OCI-LY1 (cell line): ENCODE measurements around the gene TNS3.

Experiments used
- H2AFZ ChIP-seq: fragments of 200-600 bp; sonication (generic), shearing (Covaris generic); 2 replicates; pipeline ENCODE4 v1.6.0; 2014; ENCODE audit warnings: antibody characterized with exemption, mild to moderate bottlenecking, low read length
- H3F3A ChIP-seq: fragments of 200-600 bp; sonication (generic), shearing (Covaris generic); 2 replicates; pipeline ENCODE4 v1.6.0; 2014; ENCODE audit warnings: mild to moderate bottlenecking, antibody characterized with exemption, low read length, moderate library complexity; ENCODE audit not compliant: insufficient read depth
- H3K27ac ChIP-seq: fragments of 200-600 bp; sonication (generic); 2 replicates; pipeline ENCODE4 v1.5.1; 2014; ENCODE audit warnings: low read length, mixed run types, mild to moderate bottlenecking, low read depth; ENCODE audit not compliant: poor library complexity, severe bottlenecking
- H3K27me3 ChIP-seq: fragments of 200-600 bp; sonication (generic); 2 replicates; pipeline ENCODE4 v1.6.0; 2014; ENCODE audit warnings: antibody characterized with exemption, mild to moderate bottlenecking, low read length, moderate library complexity; ENCODE audit not compliant: insufficient read depth
- H3K36me3 ChIP-seq: fragments of 200-600 bp; sonication (generic); 2 replicates; pipeline ENCODE4 v1.6.1; 2014; ENCODE audit warnings: mild to moderate bottlenecking, antibody characterized with exemption, low read length, moderate library complexity, mixed read lengths; ENCODE audit not compliant: insufficient read depth
- H3K4me1 ChIP-seq: fragments of 200-600 bp; sonication (generic); 2 replicates; pipeline ENCODE4 v1.5.1; 2014; ENCODE audit warnings: mild to moderate bottlenecking, low read length, moderate library complexity; ENCODE audit not compliant: insufficient read depth, severe bottlenecking
- H3K4me2 ChIP-seq: fragments of 200-600 bp; sonication (generic), shearing (Covaris generic); 2 replicates; pipeline ENCODE4 v1.6.1; 2014; ENCODE audit warnings: low read length
- H3K4me3 ChIP-seq: fragments of 200-600 bp; sonication (generic); 2 replicates; pipeline ENCODE4 v1.5.1; 2014; ENCODE audit warnings: low read length, low read depth, mild to moderate bottlenecking, mixed read lengths; ENCODE audit not compliant: poor library complexity, severe bottlenecking
- H3K79me2 ChIP-seq: fragments of 200-600 bp; shearing (Covaris generic); 2 replicates; pipeline ENCODE4 v1.6.1; 2016; ENCODE audit warnings: mixed run types, low read length, mixed read lengths; ENCODE audit not compliant: insufficient read depth
- H3K9ac ChIP-seq: fragments of 200-600 bp; sonication (generic), shearing (Covaris generic); 2 replicates; pipeline ENCODE4 v1.6.1; 2014; ENCODE audit warnings: mild to moderate bottlenecking, low read length, mixed read lengths
- H3K9me2 ChIP-seq: fragments of 200-600 bp; sonication (generic), shearing (Covaris generic); 2 replicates; pipeline ENCODE4 v1.6.1; 2014; ENCODE audit warnings: low read depth, mild to moderate bottlenecking, low read length, mixed read lengths
- H3K9me3 ChIP-seq: fragments of 200-600 bp; shearing (Covaris generic); 2 replicates; pipeline ENCODE4 v1.6.1; 2014; ENCODE audit warnings: low read length, mixed read lengths
- H4K20me1 ChIP-seq: fragments of 200-600 bp; sonication (generic), shearing (Covaris generic); 2 replicates; pipeline ENCODE4 v1.6.0; 2016; ENCODE audit warnings: mild to moderate bottlenecking, low read length; ENCODE audit not compliant: insufficient read depth
- EZH2 ChIP-seq: fragments of 200-600 bp; sonication (generic), shearing (Covaris generic); IDR thresholded peaks from 2 replicates; pipeline ENCODE4 v1.8.0; 2017; ENCODE audit warnings: borderline replicate concordance, mixed run types, mild to moderate bottlenecking, antibody characterized with exemption, low read length, moderate library complexity, mixed read lengths
- TF ChIP-seq, protein P1 (sequence below): fragments of 200-600 bp; sonication (generic), shearing (Covaris generic); IDR thresholded peaks from 2 replicates; pipeline ENCODE4 v1.5.1; 2017; ENCODE audit warnings: mild to moderate bottlenecking, antibody characterized with exemption, low read length, moderate library complexity, mixed read lengths

The TNS3 gene

DNA sequence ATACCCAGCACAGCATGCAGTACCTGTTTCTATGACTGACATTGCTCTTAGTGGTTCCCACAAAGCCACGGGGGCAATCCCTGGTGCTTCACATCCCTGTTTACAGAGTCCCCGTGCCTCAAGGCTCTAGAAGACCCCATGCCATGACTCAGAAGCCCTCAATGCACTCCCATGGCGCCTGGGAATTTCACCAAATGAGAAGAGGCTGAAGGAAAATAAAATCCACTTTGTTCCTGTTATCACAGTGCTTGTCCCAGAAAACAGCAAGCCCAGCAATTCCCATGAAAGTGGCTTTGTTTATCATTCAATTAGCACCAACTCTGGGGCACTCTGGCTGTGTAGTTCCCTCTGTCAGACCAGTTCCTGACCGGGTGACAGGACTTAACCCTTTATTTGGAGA, 268.3 kb downstream of the TNS3 start:
- Histone ChIP-seq H3K27me3 (no peaks in the 10 kb centered on the region), H3F3A (no peaks in the 10 kb centered on the region), H3K4me1 (no peaks in the 10 kb centered on the region), H3K9me2 (no peaks in the 10 kb centered on the region), H3K36me3 (peaks cover 79% of the 10 kb centered on the region), H3K9me3 (0 out of 2 replicates have a peak, but pooled peaks cover 3% of the 10 kb centered on the region), H3K4me3 (no peak overlapping the region), H2AFZ (no peak overlapping the region), H3K9ac (no peak overlapping the region), H3K27ac (no peak overlapping the region), H4K20me1 (no peaks in the 10 kb centered on the region), H3K4me2 (no peak overlapping the region), H3K79me2 (no peaks in the 10 kb centered on the region)
- TF ChIP-seq, protein P1, sequence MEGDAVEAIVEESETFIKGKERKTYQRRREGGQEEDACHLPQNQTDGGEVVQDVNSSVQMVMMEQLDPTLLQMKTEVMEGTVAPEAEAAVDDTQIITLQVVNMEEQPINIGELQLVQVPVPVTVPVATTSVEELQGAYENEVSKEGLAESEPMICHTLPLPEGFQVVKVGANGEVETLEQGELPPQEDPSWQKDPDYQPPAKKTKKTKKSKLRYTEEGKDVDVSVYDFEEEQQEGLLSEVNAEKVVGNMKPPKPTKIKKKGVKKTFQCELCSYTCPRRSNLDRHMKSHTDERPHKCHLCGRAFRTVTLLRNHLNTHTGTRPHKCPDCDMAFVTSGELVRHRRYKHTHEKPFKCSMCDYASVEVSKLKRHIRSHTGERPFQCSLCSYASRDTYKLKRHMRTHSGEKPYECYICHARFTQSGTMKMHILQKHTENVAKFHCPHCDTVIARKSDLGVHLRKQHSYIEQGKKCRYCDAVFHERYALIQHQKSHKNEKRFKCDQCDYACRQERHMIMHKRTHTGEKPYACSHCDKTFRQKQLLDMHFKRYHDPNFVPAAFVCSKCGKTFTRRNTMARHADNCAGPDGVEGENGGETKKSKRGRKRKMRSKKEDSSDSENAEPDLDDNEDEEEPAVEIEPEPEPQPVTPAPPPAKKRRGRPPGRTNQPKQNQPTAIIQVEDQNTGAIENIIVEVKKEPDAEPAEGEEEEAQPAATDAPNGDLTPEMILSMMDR, result no peak
- no peak for TF ChIP-seq EZH2

DNA sequence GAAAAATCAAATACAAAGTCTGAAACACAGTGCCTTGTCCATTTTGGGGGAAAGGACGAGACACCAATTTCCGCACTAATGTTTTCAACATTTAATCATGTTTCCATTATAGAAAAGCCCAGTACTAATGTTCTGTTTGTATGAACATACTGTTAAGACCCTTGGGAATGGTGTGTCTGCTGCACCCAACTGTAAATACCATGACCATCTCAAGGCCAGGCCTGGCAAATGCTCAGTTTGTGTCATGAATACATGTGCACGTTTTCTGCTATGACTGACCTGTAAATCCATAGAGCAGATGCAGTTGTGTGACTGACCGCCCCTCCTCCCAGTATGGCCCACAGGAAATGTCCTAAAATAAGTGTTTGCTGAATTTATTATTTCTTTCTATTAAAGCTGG, 270.0 kb downstream of the TNS3 start:
- Histone ChIP-seq H3K4me3 (no peak overlapping the region), H3F3A (no peaks in the 10 kb centered on the region), H3K79me2 (no peaks in the 10 kb centered on the region), H3K9ac (no peak overlapping the region), H2AFZ (no peak overlapping the region), H3K36me3 (peaks cover 67% of the 10 kb centered on the region), H3K9me2 (no peaks in the 10 kb centered on the region), H3K27ac (no peak overlapping the region), H3K4me1 (no peaks in the 10 kb centered on the region), H4K20me1 (no peaks in the 10 kb centered on the region), H3K27me3 (no peaks in the 10 kb centered on the region), H3K9me3 (0 out of 2 replicates have a peak, but pooled peaks cover 3% of the 10 kb centered on the region), H3K4me2 (no peak overlapping the region)
- no peak for TF ChIP-seq EZH2
- TF ChIP-seq, protein P1, result no peak

DNA sequence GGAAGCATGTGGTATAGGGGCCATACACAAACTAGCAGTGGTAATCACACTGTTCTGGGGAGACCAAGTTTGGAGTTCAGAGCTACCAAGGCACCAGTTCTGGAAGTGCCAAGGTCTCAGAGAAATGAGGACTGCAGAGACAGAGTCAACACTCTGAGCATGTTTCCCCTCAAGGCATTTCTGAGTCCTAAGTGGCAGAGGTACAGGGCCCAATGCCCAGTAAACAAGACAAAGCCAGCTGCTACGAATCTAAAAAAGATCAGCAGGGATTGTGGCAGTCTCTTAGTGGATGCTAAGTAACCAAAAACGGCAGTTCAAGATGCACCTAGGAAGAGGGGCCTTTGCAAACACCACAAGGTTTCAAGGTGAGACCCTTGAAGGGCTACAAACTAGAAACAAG, 271.9 kb downstream of the TNS3 start:
- no peaks in the 10 kb centered on the region for H4K20me1 ChIP-seq
- H3K4me3 ChIP-seq, result no peak overlapping the region

More for the DNA sequence above, 271.9 kb downstream of the TNS3 start:
- Histone ChIP-seq H3K36me3 (peaks cover 63% of the 10 kb centered on the region), H3K4me1 (no peaks in the 10 kb centered on the region), H3K9ac (no peak overlapping the region), H3K27me3 (no peaks in the 10 kb centered on the region), H3F3A (no peaks in the 10 kb centered on the region), H3K27ac (no peak overlapping the region), H2AFZ (no peak overlapping the region), H3K9me3 (0 out of 2 replicates have a peak, but pooled peaks cover 3% of the 10 kb centered on the region), H3K9me2 (no peaks in the 10 kb centered on the region), H3K79me2 (no peaks in the 10 kb centered on the region), H3K4me2 (no peak overlapping the region)
- TF ChIP-seq, protein P1, result no peak
- no peak for TF ChIP-seq EZH2
